K562 (cell line): ENCODE results near the gene MMP7. TPM values are rescaled to one million over a fixed set of nuclear protein-coding genes. Genes with fewer than 3 reads are reported as not detected.

Experiments used
- ATAC-seq: fragments of 200-7000 bp; cut with Tn5 transposase; 3 replicates; pipeline ENCODE4 v1.9.1; 2020; ENCODE audit warnings: moderate library complexity
- BruUV-seq: library from RNA; stranded (reverse); fragments of 400-500 nt; replicated peaks from 2 replicates; lab custom pipeline; 2021; lab: Mats Ljungman, UMichigan
- CTCF ChIA-PET: fragments of 300-600 bp; formaldehyde crosslinking; extraction: SDS; loops from one replicate; lab custom pipeline; 2021; ENCODE audit warnings: low intra/inter-chr PET ratio; lab: Yijun Ruan, JAX
- POLR2A ChIA-PET: fragments of 300-600, 350-650 bp; sonication (Branson Sonifier 250); formaldehyde crosslinking; extraction: SDS; loops from one replicate; lab custom pipeline; 2021; ENCODE audit warnings: antibody characterized with exemption, inconsistent platforms; lab: Yijun Ruan, JAX
- DNase-seq, 4 experiments: peaks; one replicate each; pipeline versions ENCODE4 v3.0.0 to v3.0.0-alpha.2; 2011 to 2018; ENCODE audit warnings: low spot score in 3 of 4, mixed read lengths in 3 of 4; ENCODE audit errors: extremely low read depth in 1 of 4
- FAIRE-seq: peaks from 2 replicates; lab custom pipeline; 2011; peaks lifted over from hg19 to GRCh38; lab: Jason Lieb, UNC
- H2AFZ ChIP-seq: 2 replicates; pipeline ENCODE4 v1.6.0; 2011; ENCODE audit warnings: low read depth, low read length, control low read depth, inconsistent platforms
- H3K27ac ChIP-seq: fragments of 200-600 bp; 3 replicates; pipeline ENCODE4 v1.8.0; 2011; ENCODE audit warnings: low read depth, mild to moderate bottlenecking, control low read depth, inconsistent platforms, low read length, moderate library complexity, mixed read lengths; ENCODE audit errors: extremely low read depth
- H3K27me3 ChIP-seq, 2 experiments: fragments of 300-600 bp in 1 of 2; 2 replicates in 1 of 2; 3 replicates in 1 of 2; pipeline versions ENCODE4 v1.6.0 to v1.8.0; 2011; ENCODE audit warnings: inconsistent platforms in 2 of 2, low read length in 2 of 2, mild to moderate bottlenecking in 1 of 2, mixed read lengths in 1 of 2, moderate library complexity in 1 of 2; ENCODE audit not compliant: control insufficient read depth in 2 of 2, insufficient read depth in 2 of 2
- H3K36me3 ChIP-seq: fragments of 300-600 bp; 3 replicates; pipeline ENCODE4 v1.8.0; 2011; ENCODE audit warnings: mild to moderate bottlenecking, low read length, inconsistent platforms; ENCODE audit not compliant: control insufficient read depth, insufficient read depth
- H3K4me1 ChIP-seq, 2 experiments: fragments of 200-600 bp in 1 of 2; replicated peaks in 1 of 2; 2 replicates in 1 of 2; 3 replicates in 1 of 2; pipeline versions ENCODE4 v1.5.1 to v1.8.0; 2011; ENCODE audit warnings: inconsistent platforms in 2 of 2, low read length in 2 of 2, mild to moderate bottlenecking in 1 of 2, mixed read lengths in 1 of 2, moderate library complexity in 1 of 2; ENCODE audit not compliant: control insufficient read depth in 2 of 2, insufficient read depth in 2 of 2
- H3K4me2 ChIP-seq: 2 replicates; pipeline ENCODE4 v1.6.1; 2011; ENCODE audit warnings: low read length, control low read depth, inconsistent platforms, mixed read lengths; ENCODE audit not compliant: insufficient read depth
- H3K4me3 ChIP-seq: fragments of 200-600 bp; sonication (generic), shearing (Covaris generic); 2 replicates; pipeline ENCODE4 v1.5.1; 2016; ENCODE audit warnings: control low read depth, inconsistent platforms
- H3K79me2 ChIP-seq: fragments of 200-600 bp; 3 replicates; pipeline ENCODE4 v1.8.0; 2011; ENCODE audit warnings: low read length, inconsistent platforms; ENCODE audit not compliant: control insufficient read depth, insufficient read depth
- H3K9ac ChIP-seq, 2 experiments: 2 replicates each; pipeline versions ENCODE4 v1.6.0 to v1.6.1; 2011; ENCODE audit warnings: low read depth in 2 of 2, low read length in 2 of 2, control low read depth in 1 of 2, inconsistent platforms in 1 of 2, mild to moderate bottlenecking in 1 of 2, mixed read lengths in 1 of 2; ENCODE audit not compliant: insufficient read depth in 1 of 2
- H3K9me1 ChIP-seq: one replicate; pipeline ENCODE4 v1.6.0; 2011; ENCODE audit warnings: inconsistent platforms, mild to moderate bottlenecking, low read length, moderate library complexity; ENCODE audit not compliant: control insufficient read depth, insufficient read depth
- H3K9me3 ChIP-seq: replicated peaks from 2 replicates; pipeline ENCODE4 v1.5.1; 2011; ENCODE audit warnings: low read depth, low read length, inconsistent platforms; ENCODE audit not compliant: control insufficient read depth, insufficient read depth
- H4K20me1 ChIP-seq: replicated peaks from 2 replicates; pipeline ENCODE4 v1.6.1; 2011; ENCODE audit warnings: low read length, inconsistent platforms, mixed read lengths; ENCODE audit not compliant: control insufficient read depth, insufficient read depth
- ARID4B ChIP-seq: sonication (generic); formaldehyde crosslinking; IDR thresholded peaks from 2 replicates; pipeline ENCODE4 v1.8.0; 2022; ENCODE audit warnings: mild to moderate bottlenecking, missing genetic modification reagents
- ASH1L ChIP-seq: fragments of 450-650 bp; IDR thresholded peaks from 2 replicates; pipeline ENCODE4 v1.6.1; 2018; ENCODE audit warnings: borderline replicate concordance, mild to moderate bottlenecking, low read depth; ENCODE audit not compliant: partially characterized antibody
- CBFA2T3 ChIP-seq: fragments of 450-650 bp; IDR thresholded peaks from 2 replicates; pipeline ENCODE4 v1.6.1; 2017
- CHCHD3 ChIP-seq: fragments of 250-450 bp; sonication (Bioruptor Pico); IDR thresholded peaks from 2 replicates; pipeline ENCODE4 v2.1.2; 2022; ENCODE audit warnings: mild to moderate bottlenecking
- DMBX1 ChIP-seq: fragments of 250-450 bp; sonication (Bioruptor Pico); IDR thresholded peaks from 2 replicates; pipeline ENCODE4 v1.8.0; 2022; ENCODE audit warnings: inconsistent platforms, mild to moderate bottlenecking, moderate library complexity, borderline replicate concordance
- HES1 ChIP-seq: fragments of 450-650 bp; IDR thresholded peaks from 2 replicates; pipeline ENCODE4 v1.6.1; 2016; ENCODE audit warnings: low read depth, mild to moderate bottlenecking, moderate library complexity
- HMBOX1 ChIP-seq: sonication (generic); IDR thresholded peaks from 2 replicates; pipeline ENCODE4 v1.6.1; 2016
- MTA1 ChIP-seq: fragments of 450-650 bp; IDR thresholded peaks from 2 replicates; pipeline ENCODE4 v1.6.1; 2017; ENCODE audit warnings: borderline replicate concordance
- NCOA4 ChIP-seq: fragments of 450-650 bp; IDR thresholded peaks from 2 replicates; pipeline ENCODE4 v1.6.1; 2018; ENCODE audit warnings: mild to moderate bottlenecking; ENCODE audit not compliant: partially characterized antibody
- NONO ChIP-seq, 2 experiments: fragments of 200-400 bp in 1 of 2; fragments of 450-650 bp in 1 of 2; formaldehyde crosslinking in 1 of 2; IDR thresholded peaks; 2 replicates each; pipeline ENCODE4 v1.6.1; 2017; ENCODE audit warnings: low read depth in 2 of 2, mild to moderate bottlenecking in 2 of 2, moderate library complexity in 2 of 2, low read length in 1 of 2
- PHTF2 ChIP-seq: fragments of 250-450 bp; sonication (Bioruptor Pico); IDR thresholded peaks from 2 replicates; pipeline ENCODE4 v1.5.0; 2021; ENCODE audit warnings: mild to moderate bottlenecking
- STAT5A ChIP-seq: IDR thresholded peaks from 2 replicates; pipeline ENCODE4 v1.6.1; 2012; ENCODE audit warnings: low read length, inconsistent platforms, borderline replicate concordance
- ZBTB7A ChIP-seq: IDR thresholded peaks from 2 replicates; pipeline ENCODE4 v1.6.1; 2011; ENCODE audit warnings: low read depth, mild to moderate bottlenecking, low read length, moderate library complexity, borderline replicate concordance; ENCODE audit not compliant: control insufficient read depth
- ZFPM2 ChIP-seq: fragments of 250-450 bp; sonication (Bioruptor Pico); IDR thresholded peaks from 2 replicates; pipeline ENCODE4 v1.5.1; 2022; ENCODE audit warnings: mild to moderate bottlenecking
- ZNF778 ChIP-seq: fragments of 450-650 bp; formaldehyde crosslinking; IDR thresholded peaks from 2 replicates; pipeline ENCODE4 v1.4.0; 2020; ENCODE audit warnings: mild to moderate bottlenecking, moderate library complexity
- WGBS: fragments of 100-300 bp; shearing (Covaris generic); methylation state at CpG from one replicate; pipeline ENCODE4 v1.1.6; 2016; ENCODE audit warnings: low coverage, mixed read lengths; ENCODE audit not compliant: insufficient coverage; ENCODE audit errors: missing lambda C conversion rate; 5-methylcytosine and 5-hydroxymethylcytosine counted together
- in situ Hi-C: fragments of 300-500 bp; cut with MboI; formaldehyde crosslinking; loops from 4 replicates; pipeline ENCODE4 v1.15.0; 2018; ENCODE audit warnings: inconsistent platforms, mixed read lengths
- intact Hi-C: fragments of 100-400 bp; cut with micrococcal nuclease; formaldehyde crosslinking; loops from 2 replicates; pipeline ENCODE4 v1.14.2; 2022
- polyA plus RNA-seq, 8 experiments: library from polyadenylated mRNA; depleted of rRNA in 4 of 8; stranded (reverse) in 5 of 8; unstranded in 3 of 8; fragments of >200 nt; fragmentation: Nextera tagmentation in 2 of 8; fragmentation: Illumina TruSeq in 1 of 8; extraction: Ambion mirVana in 2 of 8; extraction: Trizol in 1 of 8; gene quantifications; 2 replicates each; pipeline versions ENCODE4 v1.2.1 to v1.2.3, GENCODE V29; 2011 to 2014; ENCODE audit warnings: inconsistent platforms in 1 of 8, missing spikeins in 1 of 8
- total RNA-seq, 7 experiments: library from RNA; depleted of rRNA in 6 of 7; stranded (reverse); fragments of >200 nt in 6 of 7; fragmentation: Illumina TruSeq in 2 of 7; extraction: Trizol in 2 of 7; gene quantifications; 2 replicates each; pipeline versions ENCODE4 v1.2.1 to v1.2.3, GENCODE V29; 2011 to 2021; ENCODE audit warnings: low replicate concordance in 1 of 7

The MMP7 gene
- total and polyA plus RNA-seq, 9 of the 15 experiments (the other 6 are each of a cell fraction or from before 2014, with no cell fraction given) = 0.13 TPM; not detected in 8

- no peak overlapping the region for H2AFZ ChIP-seq
- H3K9ac ChIP-seq = no peak overlapping the region
- no peaks in the 10 kb centered on the region for H3K9me3 ChIP-seq
- H3K79me2 ChIP-seq = no peaks in the 10 kb centered on the region
- H3K4me3 ChIP-seq = no peak overlapping the region
- no peaks in the 10 kb centered on the region for H4K20me1 ChIP-seq
- H3K27me3 ChIP-seq = peaks cover 4 to 8% of the 10 kb centered on the region in 2 experiments; a peak in 3 of 5 replicates
- no peaks in the 10 kb centered on the region for H3K36me3 ChIP-seq
- in situ Hi-C loops = no loop called here
- DNase-seq (no peak), FAIRE-seq (no peak), ATAC-seq (no peak)
- POLR2A ChIA-PET = interaction anchor here (0.9 kb wide), 1 partner anchor 21 kb away, joined by 4 read pairs; no protein-coding TSS in a partner anchor
- TF ChIP-seq ZBTB7A = no peak
- TF ChIP-seq ZNF778 (CRISPR knock-in tag) = no peak
- no peak for TF ChIP-seq HMBOX1
- TF ChIP-seq NCOA4 = no peak
- no peak for TF ChIP-seq PHTF2 (CRISPR knock-in tag)
- no peak for TF ChIP-seq ZFPM2 (CRISPR knock-in tag)
- no peak for TF ChIP-seq HES1
- no peak for TF ChIP-seq MTA1
- TF ChIP-seq ASH1L = no peak
- no peak for TF ChIP-seq CBFA2T3
- no peak for TF ChIP-seq CHCHD3 (CRISPR knock-in tag)
- no peak for TF ChIP-seq DMBX1 (CRISPR knock-in tag)
- TF ChIP-seq ARID4B (CRISPR knock-in tag) = no peak
- TF ChIP-seq STAT5A = no peak
- no peak for TF ChIP-seq NONO (IDR thresholded peaks at IDR 0.05; ENCODE audit: low read depth in 2 of 2, low read length in 1 of 2)
- no peaks in the 10 kb centered on the region for H3K4me1 ChIP-seq
- no peak overlapping the region for H3K27ac ChIP-seq
- BruUV-seq = no TSS peak
- 2% methylated on average over 10 of the region's 10 CpGs for WGBS
- intact Hi-C loops = loop anchor here (1.0 kb wide), 1 partner anchor 90 kb away; no protein-coding TSS in a partner anchor
- CTCF ChIA-PET = no interaction called here
- H3K9me1 ChIP-seq = no peaks in the 10 kb centered on the region
- H3K4me2 ChIP-seq = no peak overlapping the region
Observed at GRCh38 chr11:102521121-102521520, 9.4 kb downstream of the MMP7 start.
